Activated T-cell treated with anti-CD3 and anti-CD28 coated beads, Interleukin-2, amount 50 U/mL, for 48 hours (primary cell): ENCODE results near the gene NOSTRIN.
"Not testable (repeated sequence)": the region's sequence is repeated elsewhere in the genome, so short reads cannot be mapped to it uniquely, and the experiment has no call there.

Source experiments
- DNase-seq, 2 experiments: peaks; one replicate each; pipeline ENCODE4 v3.0.0-alpha.2; 2020

NOSTRIN gene

DNA sequence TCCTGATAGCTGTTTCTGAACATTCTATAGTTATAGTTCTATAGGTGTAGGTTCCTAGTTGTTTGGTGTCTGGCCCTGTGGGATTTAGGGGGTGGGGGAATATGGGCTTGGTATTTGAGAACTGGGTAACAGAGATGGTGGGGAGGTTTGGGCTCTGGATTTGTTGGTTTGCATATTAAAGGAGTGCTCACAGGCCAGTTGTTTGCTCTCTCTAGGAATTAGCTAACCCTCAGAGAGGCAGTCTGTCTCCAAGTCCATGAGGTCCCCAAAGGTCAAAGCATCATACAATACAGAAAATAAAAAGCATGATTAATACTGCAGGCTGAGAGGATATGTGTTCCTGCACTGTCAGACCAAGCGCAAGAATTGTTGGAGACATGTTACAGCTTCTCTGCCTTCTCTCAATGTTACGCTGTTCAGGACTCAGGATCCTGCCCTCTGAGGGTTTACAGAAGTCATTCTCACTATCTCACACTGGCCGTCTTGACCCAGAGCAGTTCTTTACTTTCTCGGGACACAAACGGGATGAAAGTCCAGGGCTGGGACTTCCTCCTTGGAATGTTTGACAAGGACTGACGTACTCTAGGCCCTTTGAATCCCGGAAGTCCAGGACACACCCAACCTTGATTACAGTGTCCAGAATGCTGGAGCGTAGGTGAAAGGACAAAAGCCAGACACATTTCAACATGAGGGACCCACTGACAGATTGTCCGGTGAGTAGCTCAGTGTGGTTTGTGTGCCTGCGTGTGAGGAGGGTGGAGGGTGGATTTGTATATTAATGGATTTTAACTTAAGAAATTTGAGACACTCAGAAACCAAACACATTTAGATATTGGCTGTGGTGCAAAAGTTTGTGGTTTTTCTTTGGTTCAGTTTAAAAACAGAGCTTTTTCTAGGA, at the start of gene NOSTRIN:
Gene NOSTRIN, plus strand, starts transcription at position 677 of the 898 bp plus-strand sequence. Its CDS starts 10 bp downstream, at position 687.
- DNase-seq = no peak

DNA sequence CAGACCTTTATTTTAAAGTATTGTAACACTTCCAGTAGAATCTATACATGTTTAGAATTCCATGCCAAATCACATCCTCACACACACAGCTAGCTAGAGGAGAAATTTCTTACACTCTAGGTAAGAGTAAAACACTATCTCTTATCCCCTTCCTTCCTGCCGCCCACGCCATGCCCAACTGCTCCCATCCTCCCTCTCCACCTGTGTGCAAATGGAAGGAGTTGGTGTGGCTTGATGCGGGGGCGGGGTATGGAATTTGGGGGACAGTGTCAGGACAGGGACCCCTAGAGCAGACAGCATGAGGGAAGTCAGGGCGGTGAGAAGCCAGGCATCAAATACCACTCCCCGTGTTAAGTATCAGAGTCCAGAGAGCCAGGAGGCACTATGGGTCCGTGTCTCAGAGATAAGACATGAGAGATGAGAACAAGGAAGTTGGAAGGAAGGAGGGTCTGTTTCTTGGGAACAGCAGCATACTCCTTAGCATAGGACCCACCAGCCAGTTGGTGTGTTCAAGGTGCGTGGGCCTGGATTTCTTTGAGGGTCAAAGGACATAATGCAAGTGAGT, 48.6 kb upstream of the NOSTRIN start:
- DNase-seq = no peak

DNA sequence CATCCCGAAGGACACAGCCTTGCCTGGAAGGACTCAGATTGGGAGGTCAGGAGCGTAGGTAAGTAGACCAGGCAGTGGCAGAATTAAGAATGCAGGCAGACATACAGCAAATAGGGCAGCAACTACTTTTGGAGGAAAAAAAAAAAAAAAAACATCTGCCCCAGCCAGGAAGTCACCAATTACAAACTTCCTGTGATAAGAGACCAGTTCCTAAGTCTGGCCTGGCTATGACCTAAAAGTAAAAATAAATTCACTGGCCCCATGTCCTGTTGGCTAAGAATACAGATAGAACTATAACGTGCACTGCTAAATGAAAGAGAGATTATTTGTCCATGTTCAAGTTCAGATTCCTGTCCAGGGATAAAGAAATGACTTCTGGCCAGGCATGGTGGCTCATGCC, 45.2 kb upstream of the NOSTRIN start:
- DNase-seq = no peak

- DNase-seq = no peak
Observed at GRCh38 chr2:168758970-168759820, 43.2 kb upstream of the NOSTRIN start.

- no peak for DNase-seq
Observed at GRCh38 chr2:168765401-168765800, 37.0 kb upstream of the NOSTRIN start.

- DNase-seq = no peak
Observed at GRCh38 chr2:168766600-168766999, 35.8 kb upstream of the NOSTRIN start.

- no peak for DNase-seq
Observed at GRCh38 chr2:168767258-168767657, 35.2 kb upstream of the NOSTRIN start.

DNA sequence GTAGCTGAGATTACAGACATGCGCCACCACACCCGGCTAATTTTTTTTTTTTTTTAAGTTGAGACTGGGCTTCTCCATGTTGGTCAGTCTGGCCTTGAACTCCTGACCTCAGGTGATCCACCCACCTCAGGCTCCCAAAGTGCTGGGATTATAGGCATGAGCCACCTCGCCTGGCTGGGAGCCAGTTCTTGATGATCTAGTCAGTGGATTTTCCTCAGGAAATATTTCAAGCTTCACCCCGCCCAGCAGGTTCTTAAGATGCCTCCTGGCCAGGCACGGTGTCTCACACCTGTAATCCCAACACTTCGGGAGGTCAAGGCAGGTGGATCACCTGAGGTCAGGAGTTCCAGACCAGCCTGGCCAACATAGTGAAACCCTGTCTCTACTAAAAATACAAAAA, 34.1 kb upstream of the NOSTRIN start:
- DNase-seq = not testable (repeated sequence)

GRCh38 chr2:168770796-168771195, 31.6 kb upstream of the NOSTRIN start:
- no peak for DNase-seq

GRCh38 chr2:168772704-168773103, 29.7 kb upstream of the NOSTRIN start:
- no peak for DNase-seq

DNA sequence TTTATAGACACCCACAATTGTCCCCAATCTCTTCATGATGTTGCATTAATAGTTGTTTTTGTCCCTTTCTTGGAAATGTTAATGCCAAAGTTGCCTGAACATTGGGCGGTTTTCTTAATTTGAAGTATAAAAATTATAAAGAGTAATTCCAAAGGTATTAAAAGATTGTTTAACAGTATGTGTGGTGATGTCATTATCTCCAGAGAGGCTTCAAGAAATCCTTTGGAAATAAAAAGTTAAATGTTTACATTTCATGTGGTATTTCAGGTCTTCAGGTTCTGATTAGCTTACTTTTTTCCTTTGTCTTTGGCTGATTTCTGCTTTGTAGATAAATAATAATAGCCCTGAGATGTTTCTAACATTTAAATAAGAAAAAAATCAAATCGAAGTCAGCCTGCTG, 29.3 kb upstream of the NOSTRIN start:
- no peak for DNase-seq

- DNase-seq = peak; percentile 55 to 58
Observed at GRCh38 chr2:168773719-168774521, 28.5 kb upstream of the NOSTRIN start.

DNA sequence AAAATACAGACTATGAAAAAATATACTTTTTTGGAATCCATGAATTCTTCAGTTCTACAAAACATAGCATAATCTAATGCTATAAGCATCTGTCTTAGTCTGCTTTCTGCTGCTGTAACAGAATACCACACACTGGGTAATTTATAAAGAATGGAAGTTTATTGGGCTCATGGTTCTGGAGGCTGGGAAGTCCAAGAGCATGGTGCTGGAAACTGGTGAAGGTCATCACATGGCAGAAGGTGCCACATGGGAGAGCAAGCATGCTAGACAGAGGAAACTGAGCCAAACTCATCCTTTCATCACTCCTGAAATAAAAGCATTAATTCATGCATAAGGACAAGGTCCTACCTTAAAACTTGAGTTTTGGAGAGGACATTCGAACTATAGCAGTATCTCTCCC, 26.6 kb upstream of the NOSTRIN start:
- DNase-seq = no peak

DNA sequence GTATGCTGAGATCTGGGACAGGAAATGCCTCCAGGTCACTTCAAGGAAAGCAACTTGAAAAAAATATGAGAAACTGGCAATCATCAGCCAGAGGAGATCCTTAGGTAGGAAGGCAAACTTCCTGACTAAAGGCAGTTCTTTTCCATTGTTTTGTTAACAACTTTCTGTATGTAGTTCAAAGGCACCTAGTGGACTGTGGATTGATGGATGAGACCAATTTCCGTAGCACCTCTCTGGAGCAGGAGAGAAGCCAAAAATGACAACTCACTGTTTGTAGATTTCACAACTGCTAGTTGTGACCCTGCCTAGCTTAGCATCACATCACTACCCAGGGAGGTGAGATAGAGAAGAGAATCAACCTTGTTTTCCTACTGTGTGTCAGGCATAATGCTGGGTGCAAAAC, 21.8 kb upstream of the NOSTRIN start:
- no peak for DNase-seq

DNA sequence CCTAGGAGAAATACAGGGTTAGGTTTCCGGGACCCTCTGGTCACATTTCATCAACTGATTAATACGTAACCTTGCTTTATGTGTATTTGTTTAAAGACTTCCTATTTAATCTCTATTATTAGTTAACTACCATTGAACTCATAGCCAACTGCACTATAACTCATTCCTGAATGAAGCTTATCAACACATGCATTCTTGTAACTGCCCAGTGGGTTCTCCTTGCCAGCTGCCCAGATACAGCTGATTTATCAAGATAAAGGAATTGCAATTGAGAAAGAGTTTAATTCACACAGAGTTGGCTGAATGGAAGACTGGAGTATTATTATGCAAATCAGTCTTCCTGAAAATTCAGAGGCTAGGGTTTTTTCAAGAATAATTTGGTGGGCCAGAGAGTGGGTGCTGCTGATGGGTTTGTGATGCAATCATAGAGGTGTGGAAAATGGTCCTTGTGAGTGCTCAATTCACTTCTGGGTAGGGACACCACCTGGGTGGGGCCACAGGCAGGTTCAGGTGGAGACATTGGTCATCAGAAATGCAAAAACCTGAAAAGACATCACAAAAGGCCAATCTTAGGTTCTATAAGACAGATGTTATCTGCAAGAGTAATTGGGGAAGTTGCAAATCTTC, 21.1 kb upstream of the NOSTRIN start:
- DNase-seq = no peak

GRCh38 chr2:168782271-168782670, 20.2 kb upstream of the NOSTRIN start:
- DNase-seq = no peak

GRCh38 chr2:168784993-168785392, 17.4 kb upstream of the NOSTRIN start:
- DNase-seq = no peak

DNA sequence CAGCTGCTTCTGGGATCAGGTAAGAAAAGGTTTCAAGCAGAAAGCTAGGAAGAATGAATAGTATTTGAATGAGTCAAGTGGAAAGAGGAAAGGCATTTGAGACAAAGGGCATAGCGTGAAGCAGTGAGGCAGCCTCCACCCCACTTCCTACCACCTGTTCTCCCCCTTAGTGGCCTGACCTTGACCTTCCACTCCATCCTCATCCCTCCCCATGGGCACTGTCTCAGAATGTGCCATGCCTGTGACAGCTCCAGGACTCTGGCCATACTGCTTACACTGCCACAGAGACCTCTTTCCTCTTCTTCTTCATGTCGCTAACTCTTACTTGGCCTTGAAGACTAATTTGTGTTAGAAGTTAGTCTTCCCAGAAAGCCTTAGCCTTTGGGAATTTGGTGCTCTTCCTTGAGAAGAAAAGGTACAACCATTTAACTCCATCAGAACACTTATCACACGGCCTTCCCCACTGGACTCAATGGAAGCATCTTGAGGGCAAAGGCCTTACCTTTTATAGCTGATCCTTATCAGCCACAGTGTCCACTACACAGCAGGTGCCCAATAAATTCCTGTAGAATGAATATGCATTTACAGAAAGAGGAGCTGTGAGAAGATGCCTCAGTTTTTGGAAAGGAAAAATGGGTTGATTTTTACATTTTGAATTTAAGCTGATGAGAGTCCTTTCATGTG, 15.2 kb upstream of the NOSTRIN start:
- no peak for DNase-seq

DNA sequence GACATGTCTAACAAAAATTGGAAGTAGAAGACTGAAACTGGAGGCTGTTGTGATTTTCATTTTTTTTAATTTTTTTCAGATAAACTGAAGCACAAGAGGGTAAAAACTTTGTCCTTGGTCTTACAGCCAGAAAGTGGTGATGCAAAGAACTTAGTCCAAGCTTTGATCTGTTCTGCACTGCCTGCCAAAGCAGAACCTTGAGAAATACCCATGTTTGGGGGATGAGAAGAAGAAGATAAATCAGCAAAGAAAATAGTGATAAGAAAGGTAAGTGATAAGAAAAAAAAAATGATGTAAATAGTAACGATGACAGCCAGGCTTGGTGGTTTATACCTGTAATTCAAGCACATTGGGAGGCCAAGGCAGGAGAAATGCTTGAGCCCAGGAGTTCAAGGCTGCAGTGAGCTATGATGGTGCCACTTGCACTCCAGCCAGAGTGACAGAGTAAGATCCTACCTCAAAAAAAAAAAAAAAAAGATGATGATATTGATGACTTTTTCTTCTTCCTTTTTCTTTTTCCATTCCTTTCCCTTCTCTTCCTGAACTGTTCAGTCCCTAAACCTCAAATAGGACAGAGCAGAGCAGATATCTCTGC, 14.6 kb upstream of the NOSTRIN start:
- DNase-seq = no peak

DNA sequence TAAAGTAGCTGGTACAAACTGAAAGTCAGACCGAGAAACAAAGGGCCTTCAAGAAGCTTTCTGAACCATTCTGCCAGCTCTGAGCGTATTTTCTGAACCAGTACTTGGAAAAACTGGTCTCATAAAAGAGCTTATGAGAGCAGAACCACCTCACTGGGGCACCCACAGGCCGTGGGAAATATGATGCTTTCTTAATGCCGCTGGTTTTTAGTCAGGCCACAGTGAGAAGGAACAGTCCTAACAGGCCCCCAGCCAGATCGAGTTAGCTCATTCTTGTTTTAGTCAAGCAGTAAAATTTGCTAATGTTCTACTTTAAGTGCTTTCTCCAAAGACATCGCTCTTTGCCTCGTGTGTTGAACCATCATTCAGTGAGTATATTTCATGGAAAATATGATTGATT, 12.7 kb upstream of the NOSTRIN start:
- no peak for DNase-seq
